Measurements from ENCODE around the gene HEATR5B.
A peak's percentile ranks its signal among the peaks of the same experiment; 100 is the strongest.

HEATR5B gene

GRCh38 chr2:37091873-37092272, 7.7 kb upstream of the HEATR5B start:
- Mint-ChIP-seq H3K36me3 (ENCODE audit: low read depth) (peaks cover 68% of the 10 kb centered on the region), H3K27ac (peak overlapping the region; percentile 29), H3K4me3 (peak overlapping the region; percentile 8), H3K9me3 (no peaks in the 10 kb centered on the region), H3K4me1 (ENCODE audit: low read depth) (no peaks in the 10 kb centered on the region), H3K27me3 (no peaks in the 10 kb centered on the region)

GRCh38 chr2:37090019-37090477, 5.9 kb upstream of the HEATR5B start:
- Mint-ChIP-seq H3K36me3 (ENCODE audit: low read depth) (peaks cover 54% of the 10 kb centered on the region), H3K4me3 (no peak overlapping the region), H3K27me3 (no peaks in the 10 kb centered on the region), H3K4me1 (ENCODE audit: low read depth) (no peaks in the 10 kb centered on the region), H3K9me3 (no peaks in the 10 kb centered on the region), H3K27ac (no peak overlapping the region)

GRCh38 chr2:37085731-37086147, 1.6 kb upstream of the HEATR5B start:
- Mint-ChIP-seq H3K36me3 (ENCODE audit: low read depth) (peaks cover 39% of the 10 kb centered on the region), H3K27ac (peak overlapping the region; percentile 43), H3K27me3 (no peaks in the 10 kb centered on the region), H3K9me3 (no peaks in the 10 kb centered on the region), H3K4me1 (ENCODE audit: low read depth) (no peaks in the 10 kb centered on the region), H3K4me3 (no peak overlapping the region)

- Mint-ChIP-seq H3K27ac (no peak overlapping the region), H3K9me3 (no peaks in the 10 kb centered on the region), H3K4me3 (no peak overlapping the region), H3K27me3 (no peaks in the 10 kb centered on the region), H3K4me1 (ENCODE audit: low read depth) (no peaks in the 10 kb centered on the region), H3K36me3 (ENCODE audit: low read depth) (peaks cover 40% of the 10 kb centered on the region)
Observed at GRCh38 chr2:37084797-37085196, 625 bp upstream of the HEATR5B start.

GRCh38 chr2:37080689-37081088, 3.5 kb downstream of the HEATR5B start:
- Mint-ChIP-seq H3K36me3 (ENCODE audit: low read depth) (peaks cover 50% of the 10 kb centered on the region), H3K27ac (peak overlapping the region; percentile 63), H3K9me3 (no peaks in the 10 kb centered on the region), H3K4me1 (ENCODE audit: low read depth) (peaks cover 6% of the 10 kb centered on the region), H3K4me3 (peak overlapping the region; percentile 43), H3K27me3 (no peaks in the 10 kb centered on the region)

GRCh38 chr2:37080266-37080665, 3.9 kb downstream of the HEATR5B start:
- Mint-ChIP-seq H3K4me3 (peak overlapping the region; percentile 43), H3K27ac (peak overlapping the region; percentile 63), H3K36me3 (ENCODE audit: low read depth) (peaks cover 54% of the 10 kb centered on the region), H3K9me3 (no peaks in the 10 kb centered on the region), H3K27me3 (no peaks in the 10 kb centered on the region), H3K4me1 (ENCODE audit: low read depth) (peaks cover 6% of the 10 kb centered on the region)

GRCh38 chr2:37070931-37071330, 13.2 kb downstream of the HEATR5B start:
- H3K9me3 Mint-ChIP-seq, result no peaks in the 10 kb centered on the region
- no peak overlapping the region for H3K27ac Mint-ChIP-seq
- H3K36me3 Mint-ChIP-seq (ENCODE audit: low read depth), result peaks cover 54% of the 10 kb centered on the region
- H3K4me1 Mint-ChIP-seq (ENCODE audit: low read depth), result peaks cover 14% of the 10 kb centered on the region
- H3K27me3 Mint-ChIP-seq, result no peaks in the 10 kb centered on the region
- H3K4me3 Mint-ChIP-seq, result no peak overlapping the region

GRCh38 chr2:37068686-37069085, 15.5 kb downstream of the HEATR5B start:
- peaks cover 47% of the 10 kb centered on the region for H3K36me3 Mint-ChIP-seq (ENCODE audit: low read depth)
- H3K4me1 Mint-ChIP-seq (ENCODE audit: low read depth), result peaks cover 11% of the 10 kb centered on the region
- H3K27me3 Mint-ChIP-seq, result no peaks in the 10 kb centered on the region
- no peaks in the 10 kb centered on the region for H3K9me3 Mint-ChIP-seq
- no peak overlapping the region for H3K27ac Mint-ChIP-seq
- no peak overlapping the region for H3K4me3 Mint-ChIP-seq

- Mint-ChIP-seq H3K27me3 (no peaks in the 10 kb centered on the region), H3K4me3 (no peak overlapping the region), H3K27ac (no peak overlapping the region), H3K9me3 (no peaks in the 10 kb centered on the region), H3K36me3 (ENCODE audit: low read depth) (peaks cover 48% of the 10 kb centered on the region), H3K4me1 (ENCODE audit: low read depth) (no peaks in the 10 kb centered on the region)
Observed at GRCh38 chr2:37061776-37062175, 22.4 kb downstream of the HEATR5B start.

- Mint-ChIP-seq H3K4me1 (ENCODE audit: low read depth) (no peaks in the 10 kb centered on the region), H3K27ac (no peak overlapping the region), H3K4me3 (no peak overlapping the region), H3K36me3 (ENCODE audit: low read depth) (peaks cover 52% of the 10 kb centered on the region), H3K27me3 (no peaks in the 10 kb centered on the region), H3K9me3 (no peaks in the 10 kb centered on the region)
Observed at GRCh38 chr2:37061013-37061711, 23.0 kb downstream of the HEATR5B start.

GRCh38 chr2:37060446-37060845, 23.7 kb downstream of the HEATR5B start:
- H3K27ac Mint-ChIP-seq, result no peak overlapping the region
- H3K4me3 Mint-ChIP-seq, result no peak overlapping the region
- H3K9me3 Mint-ChIP-seq, result no peaks in the 10 kb centered on the region
- H3K36me3 Mint-ChIP-seq (ENCODE audit: low read depth), result peaks cover 50% of the 10 kb centered on the region
- H3K4me1 Mint-ChIP-seq (ENCODE audit: low read depth), result no peaks in the 10 kb centered on the region
- H3K27me3 Mint-ChIP-seq, result no peaks in the 10 kb centered on the region

- Mint-ChIP-seq H3K4me3 (no peak overlapping the region), H3K4me1 (ENCODE audit: low read depth) (no peaks in the 10 kb centered on the region), H3K27ac (no peak overlapping the region), H3K36me3 (ENCODE audit: low read depth) (peaks cover 52% of the 10 kb centered on the region), H3K27me3 (no peaks in the 10 kb centered on the region), H3K9me3 (no peaks in the 10 kb centered on the region)
Observed at GRCh38 chr2:37059841-37060240, 24.3 kb downstream of the HEATR5B start.

- no peak overlapping the region for H3K4me3 Mint-ChIP-seq
- H3K4me1 Mint-ChIP-seq (ENCODE audit: low read depth), result no peaks in the 10 kb centered on the region
- no peak overlapping the region for H3K27ac Mint-ChIP-seq
- H3K36me3 Mint-ChIP-seq (ENCODE audit: low read depth), result peaks cover 45% of the 10 kb centered on the region
- H3K9me3 Mint-ChIP-seq, result no peaks in the 10 kb centered on the region
- H3K27me3 Mint-ChIP-seq, result no peaks in the 10 kb centered on the region
Observed at GRCh38 chr2:37052600-37053332, 31.4 kb downstream of the HEATR5B start.

GRCh38 chr2:37039580-37039979, 44.6 kb downstream of the HEATR5B start:
- peaks cover 30% of the 10 kb centered on the region for H3K36me3 Mint-ChIP-seq (ENCODE audit: low read depth)
- H3K27ac Mint-ChIP-seq, result no peak overlapping the region
- no peak overlapping the region for H3K4me3 Mint-ChIP-seq
- H3K9me3 Mint-ChIP-seq, result no peaks in the 10 kb centered on the region
- H3K27me3 Mint-ChIP-seq, result no peaks in the 10 kb centered on the region
- H3K4me1 Mint-ChIP-seq (ENCODE audit: low read depth), result no peaks in the 10 kb centered on the region

- Mint-ChIP-seq H3K27ac (no peak overlapping the region), H3K27me3 (no peaks in the 10 kb centered on the region), H3K4me1 (ENCODE audit: low read depth) (no peaks in the 10 kb centered on the region), H3K9me3 (no peaks in the 10 kb centered on the region), H3K4me3 (no peak overlapping the region), H3K36me3 (ENCODE audit: low read depth) (peaks cover 30% of the 10 kb centered on the region)
Observed at GRCh38 chr2:37037771-37038170, 46.4 kb downstream of the HEATR5B start.
